SU-DHL-6 (cell line): Measurements from ENCODE around the gene MLYCD.

Experiments used
- CTCF ChIP-seq: fragments of 200-600 bp; sonication (generic); IDR thresholded peaks from one replicate; pipeline ENCODE4 v1.5.1; 2017; ENCODE audit warnings: antibody characterized with exemption, mild to moderate bottlenecking, low read length, moderate library complexity; ENCODE audit not compliant: insufficient read depth, poor library complexity, severe bottlenecking
- EZH2phosphoT487 ChIP-seq: fragments of 200-600 bp; sonication (generic), shearing (Covaris generic); conservative IDR thresholded peaks from 2 replicates; pipeline ENCODE4 v1.6.1; 2018; ENCODE audit warnings: mild to moderate bottlenecking, antibody characterized with exemption, low read length, moderate library complexity, mixed read lengths

DNA sequence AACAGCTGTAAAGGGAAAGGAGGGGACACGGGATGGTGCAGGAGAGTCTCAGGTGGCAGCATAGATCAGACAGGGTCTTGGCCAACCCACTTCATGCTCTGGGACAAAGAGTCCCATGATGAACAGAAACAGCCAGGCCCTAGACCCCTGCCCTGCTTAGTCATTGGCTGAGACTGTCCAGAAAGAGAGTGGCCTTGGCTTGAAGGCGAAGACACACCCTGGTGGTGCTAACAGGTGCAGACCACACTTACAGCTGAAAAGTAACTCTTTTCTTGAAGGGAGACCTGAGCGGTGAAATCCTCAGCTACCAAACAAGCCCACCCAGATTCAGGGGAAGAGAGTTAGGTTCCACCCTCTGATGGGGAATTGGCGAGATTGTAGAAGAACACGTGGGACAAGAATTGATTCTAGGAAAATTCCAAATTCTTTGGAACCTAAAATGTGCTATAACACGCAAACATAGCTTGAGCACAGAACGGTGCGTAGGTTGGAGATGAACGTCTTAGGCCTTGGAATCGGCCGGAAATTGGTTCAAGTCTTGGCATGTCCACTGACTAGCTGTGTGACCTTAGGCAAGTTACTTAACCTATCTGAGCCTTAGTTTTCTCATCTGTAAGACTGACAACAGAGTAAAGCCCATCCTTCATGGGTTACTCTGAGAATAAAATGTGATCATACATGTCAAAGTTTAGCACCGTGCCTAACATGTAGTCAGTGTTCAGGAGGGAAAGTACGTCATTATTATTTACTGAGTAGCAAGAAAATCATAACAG, 12.5 kb upstream of the MLYCD start:
- TF ChIP-seq CTCF (no peak), EZH2phosphoT487 (no peak)
